ENCODE data around the gene TMEM141. TPM values are rescaled to one million over a fixed set of nuclear protein-coding genes. Genes with fewer than 3 reads are reported as not detected.

Gene TMEM141
- 84.2 and 107 TPM in 2 replicates for total RNA-seq

GRCh38 chr9:136790640-136791515 is at the start of gene TMEM141:
TSS of gene TMEM141 (plus strand) at chr9:136791344. CDS start at chr9:136791371, 27 bp downstream.

GRCh38 chr9:136742591-136743391 is 48.4 kb upstream of the TMEM141 start, which contains the start of gene LCN10:
TSS of gene LCN10 (minus strand) at chr9:136742940. CDS start at chr9:136742903, 37 bp downstream.

DNA sequence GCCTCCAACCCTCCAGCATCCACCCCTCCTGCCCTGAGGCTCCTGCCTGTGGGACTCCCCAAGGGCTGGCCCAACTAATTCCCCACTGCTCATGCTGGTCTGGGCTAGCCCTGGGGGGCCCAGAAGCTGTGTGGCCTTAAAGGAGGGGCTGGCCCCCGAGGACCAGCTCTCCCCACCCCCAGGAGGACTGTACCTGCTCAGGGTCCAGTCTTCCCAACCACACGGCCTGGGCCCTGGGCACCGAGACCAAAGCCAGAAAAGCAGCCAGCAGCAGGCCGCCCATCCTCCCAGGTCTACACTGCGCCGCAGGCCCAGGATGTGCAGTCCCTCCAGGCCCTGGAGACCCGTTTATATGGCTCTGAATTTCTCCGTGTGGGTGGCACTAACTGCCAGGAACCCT is 42.9 kb upstream of the TMEM141 start, which contains the start of gene LCN6:
LCN6 (minus strand) TSS at position 325 of the 400 bp plus-strand sequence; CDS start at position 283, 42 bp downstream.

GRCh38 chr9:136764301-136764891 is 26.7 kb upstream of the TMEM141 start, which contains the start of gene LCN15:
TSS of gene LCN15 (minus strand) at chr9:136764518. CDS start at chr9:136764488, 30 bp downstream.

DNA sequence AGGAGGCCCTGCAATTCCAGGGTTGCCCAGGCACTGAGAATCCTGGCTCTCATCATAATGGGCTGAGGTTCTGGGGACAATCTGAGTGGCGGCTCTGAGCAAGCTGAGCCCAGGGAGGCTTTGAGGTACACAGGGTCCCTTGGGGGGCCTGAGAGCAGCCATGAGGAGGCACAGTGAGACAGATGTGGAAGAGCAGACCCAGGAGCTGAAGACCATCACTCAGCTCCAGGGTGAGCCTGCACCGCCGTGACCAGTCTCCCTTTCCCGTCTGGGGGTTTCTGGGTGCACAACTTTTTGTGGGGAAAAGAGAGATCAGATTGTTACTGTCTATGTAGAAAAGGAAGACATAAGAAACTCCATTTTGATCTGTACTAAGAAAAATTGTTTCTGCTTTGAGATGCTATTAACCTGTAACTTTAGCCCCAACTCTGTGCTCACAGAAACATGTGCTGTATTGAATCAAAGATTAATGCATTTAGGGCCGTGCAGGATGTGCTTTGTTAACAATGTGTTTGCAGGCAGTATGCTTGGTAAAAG is 5.2 kb downstream of the TMEM141 start, which contains the start of gene CCDC183:
CCDC183 (plus strand) TSS at position 101 of the 537 bp plus-strand sequence; CDS start at position 161, 60 bp downstream.

GRCh38 chr9:136807281-136808074 is 16.3 kb downstream of the TMEM141 start, which contains the start of gene RABL6:
TSS of gene RABL6 (plus strand) at chr9:136807948. CDS start at chr9:136808197, 249 bp downstream.

DNA sequence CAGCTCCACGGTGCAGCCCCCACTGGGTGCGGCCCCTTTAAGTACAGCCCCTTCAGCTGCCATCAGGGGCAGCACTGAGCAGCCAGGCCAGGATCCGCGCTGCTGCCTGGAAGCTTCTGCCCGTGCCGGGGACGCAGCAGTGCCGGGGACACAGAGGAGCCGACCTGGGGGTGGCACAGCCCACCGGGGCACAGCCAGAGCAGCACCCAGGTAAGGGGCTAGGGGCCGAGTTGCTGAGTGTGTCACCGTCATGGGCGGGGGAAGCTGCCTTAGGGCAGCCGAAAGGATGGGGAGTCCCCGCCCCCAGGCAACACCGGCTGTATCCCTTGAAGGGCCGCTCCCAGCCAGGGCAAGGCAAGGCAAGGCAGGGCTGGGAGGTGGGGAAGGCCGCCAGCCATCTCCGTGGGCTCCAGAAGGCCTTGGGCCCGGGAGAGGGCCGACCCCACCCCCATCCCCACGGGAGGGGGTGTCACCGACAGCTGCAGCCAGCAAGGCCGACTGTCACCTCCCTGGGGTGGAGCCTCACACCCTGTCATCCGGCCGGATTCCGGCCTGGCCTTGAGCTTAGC is 51.3 kb downstream of the TMEM141 start, which contains the start of gene AJM1:
AJM1 (plus strand) TSS at position 99 of the 569 bp plus-strand sequence. CDS start 1,937 bp downstream, outside the sequence.

Other genes starting within 250 kb of the TMEM141 start
- 12.9 and 14.4 TPM in 2 replicates for gene NOTCH1, start 245.3 kb upstream of the TMEM141 start, total RNA-seq
- gene EGFL7, start 128.4 kb upstream of the TMEM141 start, total RNA-seq: 18.7 and 19.3 TPM in 2 replicates
- 64.7 and 73.2 TPM in 2 replicates for gene AGPAT2, start 103.9 kb upstream of the TMEM141 start, total RNA-seq
- 0.86 TPM in 1 of 2 replicates, not detected in the other for gene DIPK1B, start 78.8 kb upstream of the TMEM141 start, total RNA-seq
- gene LCN10, start 48.4 kb upstream of the TMEM141 start, total RNA-seq: not detected in 2 replicates
- gene LCN6, start 42.8 kb upstream of the TMEM141 start, total RNA-seq: not detected in 2 replicates
- gene LCN8, start 33.1 kb upstream of the TMEM141 start, total RNA-seq: not detected in 2 replicates
- not detected in 2 replicates for gene LCN15, start 26.8 kb upstream of the TMEM141 start, total RNA-seq
- gene CCDC183, start 5.0 kb downstream of the TMEM141 start, total RNA-seq: under 0.01 TPM in 1 of 2 replicates, not detected in the other
- 93.4 and 94.1 TPM in 2 replicates for gene RABL6, start 16.6 kb downstream of the TMEM141 start, total RNA-seq
- gene AJM1, start 51.1 kb downstream of the TMEM141 start, total RNA-seq: 1.4 TPM in 1 of 2 replicates, not detected in the other
- gene PHPT1, start 58.1 kb downstream of the TMEM141 start, total RNA-seq: 116 and 117 TPM in 2 replicates
- 0.71 and 1.4 TPM in 2 replicates for gene MAMDC4, start 61.0 kb downstream of the TMEM141 start, total RNA-seq
- gene EDF1, start 75.0 kb downstream of the TMEM141 start, total RNA-seq: 389 and 408 TPM in 2 replicates
- 10.3 and 13.5 TPM in 2 replicates for gene TRAF2, start 95.2 kb downstream of the TMEM141 start, total RNA-seq
- 150 and 202 TPM in 2 replicates for gene FBXW5, start 153.4 kb downstream of the TMEM141 start, total RNA-seq
- not detected in 2 replicates for gene C8G, start 153.9 kb downstream of the TMEM141 start, total RNA-seq
- not detected in 2 replicates for gene LCN12, start 160.9 kb downstream of the TMEM141 start, total RNA-seq
- 16.1 and 28.3 TPM in 2 replicates for gene PTGDS, start 186.2 kb downstream of the TMEM141 start, total RNA-seq
- gene LCNL1, start 191.6 kb downstream of the TMEM141 start, total RNA-seq: 0.29 and 0.35 TPM in 2 replicates
- gene PAXX, start 201.1 kb downstream of the TMEM141 start, total RNA-seq: 38.8 and 45.3 TPM in 2 replicates
- gene CLIC3, start 205.2 kb downstream of the TMEM141 start, total RNA-seq: 21.6 and 29.6 TPM in 2 replicates
- gene ABCA2, start 236.9 kb downstream of the TMEM141 start, total RNA-seq: 12.8 and 52.2 TPM in 2 replicates
- not detected in 2 replicates for gene FUT7, start 240.7 kb downstream of the TMEM141 start, total RNA-seq

Data from myometrial cell (primary cell).